GM23338 (cell line): Measurements from ENCODE around the gene SLC44A1. TPM values are rescaled to one million over a fixed set of nuclear protein-coding genes. Genes with fewer than 3 reads are reported as not detected.

Experiments used
- ATAC-seq: fragments of 200-7000 bp; cut with Tn5 transposase; 3 replicates; pipeline ENCODE4 v1.9.1; 2020
- DNase-seq: peaks from one replicate; pipeline ENCODE4 v3.0.0-alpha.2; 2015; ENCODE audit warnings: low spot score
- H2AFZ ChIP-seq: fragments of 200-600 bp; sonication (generic); 2 replicates; pipeline ENCODE4 v1.8.0; 2016; ENCODE audit warnings: antibody characterized with exemption, mild to moderate bottlenecking, moderate library complexity
- H3F3A ChIP-seq: fragments of 200-600 bp; sonication (generic); replicated peaks from 2 replicates; pipeline ENCODE4 v1.8.0; 2017; ENCODE audit warnings: antibody characterized with exemption, mixed run types, low read depth
- H3K27ac ChIP-seq: fragments of 200-600 bp; sonication (generic); 2 replicates; pipeline ENCODE4 v1.6.1; 2016; ENCODE audit warnings: low read depth
- H3K27me3 ChIP-seq: fragments of 200-600 bp; sonication (generic); 2 replicates; pipeline ENCODE4 v1.8.0; 2016; ENCODE audit warnings: mild to moderate bottlenecking, mixed run types, moderate library complexity; ENCODE audit not compliant: insufficient read depth
- H3K36me3 ChIP-seq: fragments of 200-600 bp; sonication (generic); 2 replicates; pipeline ENCODE4 v1.8.0; 2016; ENCODE audit warnings: mild to moderate bottlenecking; ENCODE audit not compliant: insufficient read depth
- H3K4me1 ChIP-seq: fragments of 200-600 bp; sonication (generic); 2 replicates; pipeline ENCODE4 v1.8.0; 2016; ENCODE audit warnings: mild to moderate bottlenecking, moderate library complexity; ENCODE audit not compliant: insufficient read depth
- H3K4me2 ChIP-seq: fragments of 200-600 bp; sonication (generic); 2 replicates; pipeline ENCODE4 v1.7.1; 2017; ENCODE audit warnings: mixed run types
- H3K4me3 ChIP-seq: fragments of 200-600 bp; sonication (generic); 2 replicates; pipeline ENCODE4 v1.6.1; 2016; ENCODE audit warnings: mixed run types
- H3K79me2 ChIP-seq: fragments of 200-600 bp; sonication (generic); replicated peaks from 2 replicates; pipeline ENCODE4 v1.8.0; 2017; ENCODE audit warnings: mild to moderate bottlenecking; ENCODE audit not compliant: insufficient read depth
- H3K9me2 ChIP-seq: fragments of 200-600 bp; sonication (generic); 2 replicates; pipeline ENCODE4 v1.8.0; 2017; ENCODE audit not compliant: insufficient read depth
- H4K20me1 ChIP-seq: fragments of 200-600 bp; sonication (generic); replicated peaks from 2 replicates; pipeline ENCODE4 v1.8.0; 2017; ENCODE audit warnings: mild to moderate bottlenecking; ENCODE audit not compliant: insufficient read depth
- H3K27ac Mint-ChIP-seq: 2 replicates; pipeline ENCODE4 v1.8.0; 2020; ENCODE audit warnings: inconsistent platforms, mild to moderate bottlenecking, moderate library complexity, mixed read lengths
- H3K27me3 Mint-ChIP-seq: 3 replicates; pipeline ENCODE4 v1.8.0; 2022; ENCODE audit warnings: low read depth, mild to moderate bottlenecking, moderate library complexity, mixed read lengths, inconsistent platforms; ENCODE audit not compliant: insufficient read depth, poor library complexity
- H3K36me3 Mint-ChIP-seq: 3 replicates; pipeline ENCODE4 v1.8.0; 2021; ENCODE audit warnings: low read depth, mild to moderate bottlenecking, inconsistent platforms, moderate library complexity, mixed read lengths
- H3K4me1 Mint-ChIP-seq: 3 replicates; pipeline ENCODE4 v1.8.0; 2020; ENCODE audit warnings: mild to moderate bottlenecking, inconsistent platforms, mixed read lengths
- H3K4me3 Mint-ChIP-seq: 3 replicates; pipeline ENCODE4 v1.8.0; 2021; ENCODE audit warnings: moderate library complexity, mild to moderate bottlenecking, inconsistent platforms, mixed read lengths
- H3K9me3 Mint-ChIP-seq: 3 replicates; pipeline ENCODE4 v1.8.0; 2020; ENCODE audit warnings: moderate library complexity, mild to moderate bottlenecking, inconsistent platforms, mixed read lengths
- CREB1 ChIP-seq: fragments of 250-450 bp; sonication (Bioruptor Pico); IDR thresholded peaks from 2 replicates; pipeline ENCODE4 v1.5.0; 2020; ENCODE audit warnings: low read depth, mild to moderate bottlenecking, moderate library complexity
- EZH2phosphoT487 ChIP-seq: fragments of 200-600 bp; sonication (generic); IDR thresholded peaks from one replicate; pipeline ENCODE4 v1.8.1; 2018; ENCODE audit warnings: antibody characterized with exemption; ENCODE audit not compliant: unreplicated experiment
- JUNB ChIP-seq: IDR thresholded peaks from one replicate; pipeline ENCODE4 v1.6.1; 2016; ENCODE audit warnings: antibody characterized with exemption; ENCODE audit not compliant: unreplicated experiment
- NANOG ChIP-seq: IDR thresholded peaks from 2 replicates; pipeline ENCODE4 v1.6.1; 2016; ENCODE audit warnings: antibody characterized with exemption, borderline replicate concordance
- POLR2AphosphoS5 ChIP-seq: IDR thresholded peaks from 2 replicates; pipeline ENCODE4 v1.6.1; 2016; ENCODE audit warnings: antibody characterized with exemption, low read depth
- STAT1 ChIP-seq: IDR thresholded peaks from one replicate; pipeline ENCODE4 v1.6.1; 2016; ENCODE audit warnings: antibody characterized with exemption; ENCODE audit not compliant: unreplicated experiment
- ZNF114 ChIP-seq: fragments of 250-450 bp; sonication (Bioruptor Pico); IDR thresholded peaks from 2 replicates; pipeline ENCODE4 v1.5.0; 2020; ENCODE audit warnings: mild to moderate bottlenecking, moderate library complexity
- ZNF331 ChIP-seq: fragments of 250-450 bp; sonication (Bioruptor Pico); IDR thresholded peaks from 2 replicates; pipeline ENCODE4 v1.5.0; 2020; ENCODE audit warnings: low read depth, mild to moderate bottlenecking, moderate library complexity
- polyA plus RNA-seq: library from polyadenylated mRNA; unstranded; fragments of >200 nt; fragmentation: Nextera tagmentation; extraction: Ambion mirVana; gene quantifications from 2 replicates; pipeline ENCODE4 v1.2.1, GENCODE V29; 2016
- total RNA-seq: library from RNA; depleted of rRNA; stranded (reverse); fragments of >200 nt; shearing (Covaris generic); gene quantifications from 2 replicates; pipeline ENCODE4 v1.2.3, GENCODE V29; 2014
- TF ChIP-seq, protein P1 (sequence below): IDR thresholded peaks from 2 replicates; pipeline ENCODE4 v1.6.1; 2016; ENCODE audit warnings: antibody characterized with exemption
- TF ChIP-seq, protein P2 (sequence below): IDR thresholded peaks from one replicate; pipeline ENCODE4 v1.6.1; 2018; ENCODE audit warnings: antibody characterized with exemption; ENCODE audit not compliant: unreplicated experiment
- TF ChIP-seq, protein P3 (sequence below), 2 experiments: fragments of 200-600 bp in 1 of 2; sonication (generic) in 1 of 2; conservative IDR thresholded peaks; 2 replicates each; pipeline versions ENCODE4 v1.5.1 to v1.6.1; 2016 to 2017; ENCODE audit warnings: antibody characterized with exemption in 2 of 2, low read depth in 2 of 2, mild to moderate bottlenecking in 2 of 2, moderate library complexity in 1 of 2
- TF ChIP-seq, protein P4 (sequence below): fragments of 250-450 bp; sonication (Bioruptor Pico); IDR thresholded peaks from 2 replicates; pipeline ENCODE4 v1.5.0; 2020; ENCODE audit warnings: mild to moderate bottlenecking, moderate library complexity

SLC44A1 gene
- total and polyA plus RNA-seq, 2 experiments from 2014 or later: 14.9 to 75.0 TPM

DNA sequence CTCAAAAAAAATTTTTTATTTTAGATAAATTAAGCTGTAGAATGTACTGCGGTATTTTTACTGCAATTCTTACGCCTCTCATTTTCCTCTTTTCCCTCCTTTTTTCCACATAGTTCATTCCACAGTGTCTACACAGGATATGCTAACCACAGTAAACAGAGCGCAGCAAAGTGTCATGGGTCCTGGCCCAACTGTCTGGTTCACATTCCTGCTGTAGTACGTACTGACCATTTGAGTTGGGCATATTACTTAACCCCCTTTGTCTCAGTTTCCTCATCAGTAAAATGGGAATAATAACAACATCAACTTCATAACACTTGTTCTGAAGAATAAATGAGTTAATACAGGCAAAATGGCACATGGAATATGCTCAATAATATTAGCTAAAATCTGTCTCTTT is 41.6 kb downstream of the SLC44A1 start (continued):
- TF ChIP-seq, protein P1, sequence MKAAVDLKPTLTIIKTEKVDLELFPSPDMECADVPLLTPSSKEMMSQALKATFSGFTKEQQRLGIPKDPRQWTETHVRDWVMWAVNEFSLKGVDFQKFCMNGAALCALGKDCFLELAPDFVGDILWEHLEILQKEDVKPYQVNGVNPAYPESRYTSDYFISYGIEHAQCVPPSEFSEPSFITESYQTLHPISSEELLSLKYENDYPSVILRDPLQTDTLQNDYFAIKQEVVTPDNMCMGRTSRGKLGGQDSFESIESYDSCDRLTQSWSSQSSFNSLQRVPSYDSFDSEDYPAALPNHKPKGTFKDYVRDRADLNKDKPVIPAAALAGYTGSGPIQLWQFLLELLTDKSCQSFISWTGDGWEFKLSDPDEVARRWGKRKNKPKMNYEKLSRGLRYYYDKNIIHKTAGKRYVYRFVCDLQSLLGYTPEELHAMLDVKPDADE: no peak
- TF ChIP-seq EZH2phosphoT487: no peak

DNA sequence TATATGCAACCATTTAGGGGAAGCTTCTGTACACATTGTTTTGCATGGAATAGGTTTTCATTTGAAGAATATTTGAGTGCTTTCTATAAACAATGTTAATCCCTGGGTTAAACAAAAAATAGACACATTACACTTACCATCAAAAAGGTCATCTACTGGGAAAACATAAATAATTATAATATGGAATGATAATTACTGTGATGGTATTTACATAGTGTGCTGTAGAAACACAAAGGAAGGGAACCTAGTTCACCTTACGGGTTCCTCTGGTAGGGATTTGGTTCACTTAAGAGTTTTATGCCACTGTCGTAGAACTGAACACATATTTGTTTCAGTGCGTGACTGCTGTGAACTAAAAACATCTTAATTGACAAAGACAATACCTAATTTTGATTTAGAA is 44.9 kb downstream of the SLC44A1 start:
- H3K4me3 ChIP-seq: no peak overlapping the region
- no peaks in the 10 kb centered on the region for H3K27me3 ChIP-seq
- H3K27ac Mint-ChIP-seq: 0 out of 2 replicates have a peak overlapping the region, but pooled peaks have one; percentile 53
- H3K4me1 Mint-ChIP-seq: peaks cover 76% of the 10 kb centered on the region
- H3K9me2 ChIP-seq: no peaks in the 10 kb centered on the region
- peaks cover 89% of the 10 kb centered on the region for H3K4me1 ChIP-seq
- ATAC-seq (no peak), DNase-seq (no peak)
- peaks cover 84% of the 10 kb centered on the region for H3K79me2 ChIP-seq
- no peak overlapping the region for H3K27ac ChIP-seq
- H2AFZ ChIP-seq: no peak overlapping the region
- H3K36me3 Mint-ChIP-seq: no peaks in the 10 kb centered on the region
- no peaks in the 10 kb centered on the region for H4K20me1 ChIP-seq
- H3K4me3 Mint-ChIP-seq: no peak overlapping the region
- peaks cover 3% of the 10 kb centered on the region; the same call in 1 of the 2 replicates for H3F3A ChIP-seq
- no peaks in the 10 kb centered on the region for H3K9me3 Mint-ChIP-seq
- H3K36me3 ChIP-seq: no peaks in the 10 kb centered on the region
- H3K4me2 ChIP-seq: peak overlapping the region; percentile 1; the same call in 1 of the 2 replicates
- peaks cover 2% of the 10 kb centered on the region for H3K27me3 Mint-ChIP-seq
- TF ChIP-seq ZNF331: no peak
- TF ChIP-seq STAT1: no peak
- TF ChIP-seq, protein P2, sequence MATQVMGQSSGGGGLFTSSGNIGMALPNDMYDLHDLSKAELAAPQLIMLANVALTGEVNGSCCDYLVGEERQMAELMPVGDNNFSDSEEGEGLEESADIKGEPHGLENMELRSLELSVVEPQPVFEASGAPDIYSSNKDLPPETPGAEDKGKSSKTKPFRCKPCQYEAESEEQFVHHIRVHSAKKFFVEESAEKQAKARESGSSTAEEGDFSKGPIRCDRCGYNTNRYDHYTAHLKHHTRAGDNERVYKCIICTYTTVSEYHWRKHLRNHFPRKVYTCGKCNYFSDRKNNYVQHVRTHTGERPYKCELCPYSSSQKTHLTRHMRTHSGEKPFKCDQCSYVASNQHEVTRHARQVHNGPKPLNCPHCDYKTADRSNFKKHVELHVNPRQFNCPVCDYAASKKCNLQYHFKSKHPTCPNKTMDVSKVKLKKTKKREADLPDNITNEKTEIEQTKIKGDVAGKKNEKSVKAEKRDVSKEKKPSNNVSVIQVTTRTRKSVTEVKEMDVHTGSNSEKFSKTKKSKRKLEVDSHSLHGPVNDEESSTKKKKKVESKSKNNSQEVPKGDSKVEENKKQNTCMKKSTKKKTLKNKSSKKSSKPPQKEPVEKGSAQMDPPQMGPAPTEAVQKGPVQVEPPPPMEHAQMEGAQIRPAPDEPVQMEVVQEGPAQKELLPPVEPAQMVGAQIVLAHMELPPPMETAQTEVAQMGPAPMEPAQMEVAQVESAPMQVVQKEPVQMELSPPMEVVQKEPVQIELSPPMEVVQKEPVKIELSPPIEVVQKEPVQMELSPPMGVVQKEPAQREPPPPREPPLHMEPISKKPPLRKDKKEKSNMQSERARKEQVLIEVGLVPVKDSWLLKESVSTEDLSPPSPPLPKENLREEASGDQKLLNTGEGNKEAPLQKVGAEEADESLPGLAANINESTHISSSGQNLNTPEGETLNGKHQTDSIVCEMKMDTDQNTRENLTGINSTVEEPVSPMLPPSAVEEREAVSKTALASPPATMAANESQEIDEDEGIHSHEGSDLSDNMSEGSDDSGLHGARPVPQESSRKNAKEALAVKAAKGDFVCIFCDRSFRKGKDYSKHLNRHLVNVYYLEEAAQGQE: no peak
- no peak for TF ChIP-seq EZH2phosphoT487
- TF ChIP-seq NANOG: no peak
- TF ChIP-seq, protein P3, sequence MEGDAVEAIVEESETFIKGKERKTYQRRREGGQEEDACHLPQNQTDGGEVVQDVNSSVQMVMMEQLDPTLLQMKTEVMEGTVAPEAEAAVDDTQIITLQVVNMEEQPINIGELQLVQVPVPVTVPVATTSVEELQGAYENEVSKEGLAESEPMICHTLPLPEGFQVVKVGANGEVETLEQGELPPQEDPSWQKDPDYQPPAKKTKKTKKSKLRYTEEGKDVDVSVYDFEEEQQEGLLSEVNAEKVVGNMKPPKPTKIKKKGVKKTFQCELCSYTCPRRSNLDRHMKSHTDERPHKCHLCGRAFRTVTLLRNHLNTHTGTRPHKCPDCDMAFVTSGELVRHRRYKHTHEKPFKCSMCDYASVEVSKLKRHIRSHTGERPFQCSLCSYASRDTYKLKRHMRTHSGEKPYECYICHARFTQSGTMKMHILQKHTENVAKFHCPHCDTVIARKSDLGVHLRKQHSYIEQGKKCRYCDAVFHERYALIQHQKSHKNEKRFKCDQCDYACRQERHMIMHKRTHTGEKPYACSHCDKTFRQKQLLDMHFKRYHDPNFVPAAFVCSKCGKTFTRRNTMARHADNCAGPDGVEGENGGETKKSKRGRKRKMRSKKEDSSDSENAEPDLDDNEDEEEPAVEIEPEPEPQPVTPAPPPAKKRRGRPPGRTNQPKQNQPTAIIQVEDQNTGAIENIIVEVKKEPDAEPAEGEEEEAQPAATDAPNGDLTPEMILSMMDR (conservative IDR thresholded peaks at IDR 0.05; ENCODE audit: low read depth in 2 of 2): no peak
- no peak for TF ChIP-seq CREB1 (CRISPR knock-in tag)
- TF ChIP-seq, protein P4, sequence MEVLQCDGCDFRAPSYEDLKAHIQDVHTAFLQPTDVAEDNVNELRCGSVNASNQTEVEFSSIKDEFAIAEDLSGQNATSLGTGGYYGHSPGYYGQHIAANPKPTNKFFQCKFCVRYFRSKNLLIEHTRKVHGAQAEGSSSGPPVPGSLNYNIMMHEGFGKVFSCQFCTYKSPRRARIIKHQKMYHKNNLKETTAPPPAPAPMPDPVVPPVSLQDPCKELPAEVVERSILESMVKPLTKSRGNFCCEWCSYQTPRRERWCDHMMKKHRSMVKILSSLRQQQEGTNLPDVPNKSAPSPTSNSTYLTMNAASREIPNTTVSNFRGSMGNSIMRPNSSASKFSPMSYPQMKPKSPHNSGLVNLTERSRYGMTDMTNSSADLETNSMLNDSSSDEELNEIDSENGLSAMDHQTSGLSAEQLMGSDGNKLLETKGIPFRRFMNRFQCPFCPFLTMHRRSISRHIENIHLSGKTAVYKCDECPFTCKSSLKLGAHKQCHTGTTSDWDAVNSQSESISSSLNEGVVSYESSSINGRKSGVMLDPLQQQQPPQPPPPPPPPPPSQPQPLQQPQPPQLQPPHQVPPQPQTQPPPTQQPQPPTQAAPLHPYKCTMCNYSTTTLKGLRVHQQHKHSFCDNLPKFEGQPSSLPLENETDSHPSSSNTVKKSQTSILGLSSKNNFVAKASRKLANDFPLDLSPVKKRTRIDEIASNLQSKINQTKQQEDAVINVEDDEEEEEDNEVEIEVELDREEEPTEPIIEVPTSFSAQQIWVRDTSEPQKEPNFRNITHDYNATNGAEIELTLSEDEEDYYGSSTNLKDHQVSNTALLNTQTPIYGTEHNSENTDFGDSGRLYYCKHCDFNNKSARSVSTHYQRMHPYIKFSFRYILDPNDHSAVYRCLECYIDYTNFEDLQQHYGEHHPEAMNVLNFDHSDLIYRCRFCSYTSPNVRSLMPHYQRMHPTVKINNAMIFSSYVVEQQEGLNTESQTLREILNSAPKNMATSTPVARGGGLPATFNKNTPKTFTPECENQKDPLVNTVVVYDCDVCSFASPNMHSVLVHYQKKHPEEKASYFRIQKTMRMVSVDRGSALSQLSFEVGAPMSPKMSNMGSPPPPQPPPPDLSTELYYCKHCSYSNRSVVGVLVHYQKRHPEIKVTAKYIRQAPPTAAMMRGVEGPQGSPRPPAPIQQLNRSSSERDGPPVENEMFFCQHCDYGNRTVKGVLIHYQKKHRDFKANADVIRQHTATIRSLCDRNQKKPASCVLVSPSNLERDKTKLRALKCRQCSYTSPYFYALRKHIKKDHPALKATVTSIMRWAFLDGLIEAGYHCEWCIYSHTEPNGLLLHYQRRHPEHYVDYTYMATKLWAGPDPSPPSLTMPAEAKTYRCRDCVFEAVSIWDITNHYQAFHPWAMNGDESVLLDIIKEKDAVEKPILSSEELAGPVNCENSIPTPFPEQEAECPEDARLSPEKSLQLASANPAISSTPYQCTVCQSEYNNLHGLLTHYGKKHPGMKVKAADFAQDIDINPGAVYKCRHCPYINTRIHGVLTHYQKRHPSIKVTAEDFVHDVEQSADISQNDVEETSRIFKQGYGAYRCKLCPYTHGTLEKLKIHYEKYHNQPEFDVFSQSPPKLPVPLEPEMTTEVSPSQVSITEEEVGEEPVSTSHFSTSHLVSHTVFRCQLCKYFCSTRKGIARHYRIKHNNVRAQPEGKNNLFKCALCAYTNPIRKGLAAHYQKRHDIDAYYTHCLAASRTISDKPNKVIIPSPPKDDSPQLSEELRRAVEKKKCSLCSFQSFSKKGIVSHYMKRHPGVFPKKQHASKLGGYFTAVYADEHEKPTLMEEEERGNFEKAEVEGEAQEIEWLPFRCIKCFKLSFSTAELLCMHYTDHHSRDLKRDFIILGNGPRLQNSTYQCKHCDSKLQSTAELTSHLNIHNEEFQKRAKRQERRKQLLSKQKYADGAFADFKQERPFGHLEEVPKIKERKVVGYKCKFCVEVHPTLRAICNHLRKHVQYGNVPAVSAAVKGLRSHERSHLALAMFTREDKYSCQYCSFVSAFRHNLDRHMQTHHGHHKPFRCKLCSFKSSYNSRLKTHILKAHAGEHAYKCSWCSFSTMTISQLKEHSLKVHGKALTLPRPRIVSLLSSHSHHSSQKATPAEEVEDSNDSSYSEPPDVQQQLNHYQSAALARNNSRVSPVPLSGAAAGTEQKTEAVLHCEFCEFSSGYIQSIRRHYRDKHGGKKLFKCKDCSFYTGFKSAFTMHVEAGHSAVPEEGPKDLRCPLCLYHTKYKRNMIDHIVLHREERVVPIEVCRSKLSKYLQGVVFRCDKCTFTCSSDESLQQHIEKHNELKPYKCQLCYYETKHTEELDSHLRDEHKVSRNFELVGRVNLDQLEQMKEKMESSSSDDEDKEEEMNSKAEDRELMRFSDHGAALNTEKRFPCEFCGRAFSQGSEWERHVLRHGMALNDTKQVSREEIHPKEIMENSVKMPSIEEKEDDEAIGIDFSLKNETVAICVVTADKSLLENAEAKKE (CRISPR knock-in tag): no peak
- no peak for TF ChIP-seq JUNB
- no peak for TF ChIP-seq ZNF114 (CRISPR knock-in tag)
- TF ChIP-seq, protein P1: no peak
- no peak for TF ChIP-seq POLR2AphosphoS5
